WTC11 (cell line): ENCODE data around the gene CPAMD8. TPM values are rescaled to one million over a fixed set of nuclear protein-coding genes. Genes with fewer than 3 reads are reported as not detected.

Experiments
- ATAC-seq: fragments of 200-7000 bp; cut with Tn5 transposase; 2 replicates; pipeline ENCODE4 v1.10.0; 2021; ENCODE audit warnings: mild to moderate bottlenecking, moderate library complexity
- CTCF ChIA-PET: fragments of 300-600 bp; sonication (Branson Sonifier 250); formaldehyde crosslinking; loops from one replicate; lab custom pipeline; 2021; ENCODE audit warnings: antibody characterized with exemption; lab: Charles Lee
- POLR2A ChIA-PET: fragments of 350-600 bp; sonication (Branson Sonifier 250); formaldehyde crosslinking; loops from one replicate; lab custom pipeline; 2021; ENCODE audit warnings: antibody characterized with exemption; lab: Charles Lee
- DNase-seq: peaks from one replicate; pipeline ENCODE4 v3.0.0; 2021; ENCODE audit warnings: low spot score
- H3K27ac Mint-ChIP-seq: 2 replicates; pipeline ENCODE4 v1.8.0; 2021; ENCODE audit warnings: mixed read lengths
- H3K27me3 Mint-ChIP-seq: 2 replicates; pipeline ENCODE4 v1.8.0; 2021; ENCODE audit warnings: low read depth, mild to moderate bottlenecking, moderate library complexity, mixed read lengths
- H3K36me3 Mint-ChIP-seq: 2 replicates; pipeline ENCODE4 v1.8.0; 2021; ENCODE audit warnings: mixed read lengths
- H3K4me1 Mint-ChIP-seq: 2 replicates; pipeline ENCODE4 v1.8.0; 2022; ENCODE audit warnings: mixed read lengths
- H3K4me3 Mint-ChIP-seq: 2 replicates; pipeline ENCODE4 v1.8.0; 2021; ENCODE audit warnings: mild to moderate bottlenecking, moderate library complexity, mixed read lengths
- H3K9me3 Mint-ChIP-seq: 2 replicates; pipeline ENCODE4 v1.8.0; 2021; ENCODE audit warnings: mixed read lengths
- AFF4 ChIP-seq: sonication (generic); formaldehyde crosslinking; IDR thresholded peaks from 2 replicates; pipeline ENCODE4 v1.8.1; 2023; ENCODE audit warnings: mild to moderate bottlenecking, missing genetic modification reagents, borderline replicate concordance
- AR ChIP-seq: fragments of 250-450 bp; sonication (Bioruptor Pico); IDR thresholded peaks from 2 replicates; pipeline ENCODE4 v1.9.0; 2021; ENCODE audit warnings: mild to moderate bottlenecking
- ATF3 ChIP-seq: sonication (generic); formaldehyde crosslinking; conservative IDR thresholded peaks from 2 replicates; pipeline ENCODE4 v1.8.1; 2022; ENCODE audit warnings: mild to moderate bottlenecking, missing genetic modification reagents
- E2F4 ChIP-seq: sonication (generic); formaldehyde crosslinking; IDR thresholded peaks from 2 replicates; pipeline ENCODE4 v1.8.1; 2022; ENCODE audit warnings: low read depth, mild to moderate bottlenecking, moderate library complexity, missing genetic modification reagents, borderline replicate concordance
- FOXJ3 ChIP-seq: sonication (generic); formaldehyde crosslinking; IDR thresholded peaks from 2 replicates; pipeline ENCODE4 v1.9.0; 2021; ENCODE audit warnings: missing genetic modification reagents, mild to moderate bottlenecking, borderline replicate concordance
- GRHL2 ChIP-seq: fragments of 250-450 bp; sonication (Bioruptor Pico); IDR thresholded peaks from 2 replicates; pipeline ENCODE4 v1.8.0; 2022; ENCODE audit warnings: mild to moderate bottlenecking, moderate library complexity; ENCODE audit not compliant: insufficient replicate concordance, severe bottlenecking
- GTF2I ChIP-seq: fragments of 250-450 bp; sonication (Bioruptor Pico); conservative IDR thresholded peaks from 2 replicates; pipeline ENCODE4 v1.4.0; 2021; ENCODE audit warnings: mild to moderate bottlenecking
- HMGA2 ChIP-seq: fragments of 250-450 bp; sonication (Bioruptor Pico); IDR thresholded peaks from 2 replicates; pipeline ENCODE4 v1.4.0; 2021; ENCODE audit warnings: mild to moderate bottlenecking, moderate library complexity
- IRF2 ChIP-seq: sonication (generic); formaldehyde crosslinking; IDR thresholded peaks from 2 replicates; pipeline ENCODE4 v1.8.0; 2022; ENCODE audit warnings: low read depth, missing genetic modification reagents, borderline replicate concordance
- JUN ChIP-seq: sonication (generic); formaldehyde crosslinking; IDR thresholded peaks from 2 replicates; pipeline ENCODE4 v1.8.0; 2023; ENCODE audit warnings: mild to moderate bottlenecking, missing genetic modification reagents
- MAX ChIP-seq: sonication (generic); formaldehyde crosslinking; IDR thresholded peaks from 2 replicates; pipeline ENCODE4 v1.8.0; 2022; ENCODE audit warnings: mild to moderate bottlenecking, missing genetic modification reagents
- NFATC4 ChIP-seq: fragments of 250-450 bp; sonication (Bioruptor Pico); IDR thresholded peaks from 2 replicates; pipeline ENCODE4 v1.9.0; 2021; ENCODE audit warnings: mild to moderate bottlenecking
- RELA ChIP-seq: sonication (generic); formaldehyde crosslinking; IDR thresholded peaks from 2 replicates; pipeline ENCODE4 v1.8.1; 2022; ENCODE audit warnings: missing genetic modification reagents, mild to moderate bottlenecking, borderline replicate concordance
- USF2 ChIP-seq: sonication (generic); formaldehyde crosslinking; IDR thresholded peaks from 2 replicates; pipeline ENCODE4 v1.8.1; 2023; ENCODE audit warnings: mild to moderate bottlenecking, missing genetic modification reagents, moderate library complexity
- ZNF138 ChIP-seq: sonication (generic); formaldehyde crosslinking; conservative IDR thresholded peaks from 2 replicates; pipeline ENCODE4 v1.8.1; 2022; ENCODE audit warnings: mild to moderate bottlenecking, moderate library complexity, missing genetic modification reagents
- total RNA-seq: library from RNA; stranded (reverse); gene quantifications from 3 replicates; pipeline ENCODE4 v1.2.3, GENCODE V29; 2021

The CPAMD8 gene
- total RNA-seq, 1 experiment from 2014 or later, result 6.9 TPM

- no peak for TF ChIP-seq GTF2I (CRISPR knock-in tag)
These were observed 133.0 kb downstream of the CPAMD8 start (continued) for GRCh38 chr19:16893686-16893989.

- Mint-ChIP-seq H3K27ac (no peak overlapping the region), H3K36me3 (no peaks in the 10 kb centered on the region)
- DNase-seq, result no peak
- CTCF ChIA-PET, result no interaction called here
- TF ChIP-seq USF2 (CRISPR knock-in tag) (no peak), ATF3 (CRISPR knock-in tag) (no peak), AR (CRISPR knock-in tag) (no peak), IRF2 (CRISPR knock-in tag) (no peak), ZNF138 (no peak), RELA (no peak), FOXJ3 (CRISPR knock-in tag) (no peak), AFF4 (CRISPR knock-in tag) (no peak), JUN (no peak), NFATC4 (CRISPR knock-in tag) (no peak), HMGA2 (CRISPR knock-in tag) (no peak), GTF2I (CRISPR knock-in tag) (no peak), E2F4 (CRISPR knock-in tag) (no peak), GRHL2 (CRISPR knock-in tag) (no peak), MAX (CRISPR knock-in tag) (no peak)
- TF ChIP-seq, all 79 proteins: peak for 0
- POLR2A ChIA-PET, result no interaction called here
- no peaks in the 10 kb centered on the region for H3K9me3 Mint-ChIP-seq
- H3K27me3 Mint-ChIP-seq, result peaks cover 11% of the 10 kb centered on the region
- peaks cover 4% of the 10 kb centered on the region; the same call in 1 of the 2 replicates for H3K4me1 Mint-ChIP-seq
- no peak overlapping the region for H3K4me3 Mint-ChIP-seq
- no peak for ATAC-seq
These were observed 133.5 kb downstream of the CPAMD8 start for GRCh38 chr19:16892868-16893685.
